ENCODE measurements around the gene GPC6.
A peak's percentile ranks its signal among the peaks of the same experiment; 100 is the strongest.

GPC6 gene

GRCh38 chr13:94232956-94233355 lies 1006.3 kb downstream of the GPC6 start:
- no peak for DNase-seq

GRCh38 chr13:94233401-94233800 lies 1006.8 kb downstream of the GPC6 start:
- DNase-seq: no peak

- DNase-seq: no peak
Observed at GRCh38 chr13:94233837-94234236, 1007.2 kb downstream of the GPC6 start.

- DNase-seq: no peak
Observed at GRCh38 chr13:94234738-94235137, 1008.1 kb downstream of the GPC6 start.

GRCh38 chr13:94236132-94236531 lies 1009.5 kb downstream of the GPC6 start:
- no peak for DNase-seq

GRCh38 chr13:94236872-94237271 lies 1010.3 kb downstream of the GPC6 start:
- DNase-seq: no peak

GRCh38 chr13:94239135-94239534 lies 1012.5 kb downstream of the GPC6 start:
- DNase-seq: peak; percentile 20

- no peak for DNase-seq
Observed at GRCh38 chr13:94242554-94242953, 1015.9 kb downstream of the GPC6 start.

GRCh38 chr13:94243551-94243950 lies 1016.9 kb downstream of the GPC6 start:
- no peak for DNase-seq

- no peak for DNase-seq
Observed at GRCh38 chr13:94246495-94246894, 1019.9 kb downstream of the GPC6 start.

- no peak for DNase-seq
Observed at GRCh38 chr13:94247890-94248289, 1021.3 kb downstream of the GPC6 start.

- DNase-seq: no peak
Observed at GRCh38 chr13:94248454-94249228, 1022.0 kb downstream of the GPC6 start.

GRCh38 chr13:94249512-94249911 lies 1022.9 kb downstream of the GPC6 start:
- DNase-seq: no peak

- DNase-seq: no peak
Observed at GRCh38 chr13:94251831-94252608, 1025.4 kb downstream of the GPC6 start.

- DNase-seq: no peak
Observed at GRCh38 chr13:94254737-94255136, 1028.1 kb downstream of the GPC6 start.

- DNase-seq: no peak
Observed at GRCh38 chr13:94256721-94257120, 1030.1 kb downstream of the GPC6 start.

GRCh38 chr13:94259984-94260383 lies 1033.4 kb downstream of the GPC6 start:
- DNase-seq: no peak

GRCh38 chr13:94261163-94261562 lies 1034.6 kb downstream of the GPC6 start:
- DNase-seq: peak; percentile 5

- DNase-seq: no peak
Observed at GRCh38 chr13:94263038-94263437, 1036.4 kb downstream of the GPC6 start.

- no peak for DNase-seq
Observed at GRCh38 chr13:94267581-94268366, 1041.2 kb downstream of the GPC6 start.

- no peak for DNase-seq
Observed at GRCh38 chr13:94268661-94269060, 1042.1 kb downstream of the GPC6 start.

- DNase-seq: no peak
Observed at GRCh38 chr13:94269557-94269956, 1043.0 kb downstream of the GPC6 start.

GRCh38 chr13:94270556-94270955 lies 1043.9 kb downstream of the GPC6 start:
- DNase-seq: no peak

GRCh38 chr13:94272038-94272437 lies 1045.4 kb downstream of the GPC6 start:
- no peak for DNase-seq
